Right kidney (tissue), 9 donors: ENCODE data around the gene GRB10.

Experiments used
- DNase-seq: peaks from one replicate; pipeline ENCODE4 v3.0.0-alpha.2; 2016
- long read RNA-seq, 8 donors: transcript quantifications; one replicate each; lab custom pipeline, GENCODE V29; 2026

The GRB10 gene
- long read RNA-seq, donor 1: 0 reads
- long read RNA-seq, donor 2, partial matches to known transcripts: 0 of 1 reads
- long read RNA-seq, donor 2, other reads (novel, unspliced or antisense): 0 of 1 reads
- long read RNA-seq, donor 3, partial matches to known transcripts: 0 of 1 reads
- long read RNA-seq, donor 3, other reads (novel, unspliced or antisense): 0 of 1 reads
- long read RNA-seq, donor 4, partial matches to known transcripts: 16 of 19 reads
- long read RNA-seq, donor 4, other reads (novel, unspliced or antisense): 0 of 19 reads
- long read RNA-seq, donor 5, full-length matches to known transcripts: 1 of 1 reads
- long read RNA-seq, donor 5, partial matches to known transcripts: 0 of 1 reads
- long read RNA-seq, donor 5, other reads (novel, unspliced or antisense): 0 of 1 reads
- long read RNA-seq, donor 6: 0 reads
- long read RNA-seq, donor 7, partial matches to known transcripts: 0 of 1 reads
- long read RNA-seq, donor 7, other reads (novel, unspliced or antisense): 0 of 1 reads
- long read RNA-seq, donor 8, full-length matches to known transcripts: 6 of 6 reads
- long read RNA-seq, donor 8, partial matches to known transcripts: 0 of 6 reads
- long read RNA-seq, donor 8, other reads (novel, unspliced or antisense): 0 of 6 reads

GRCh38 chr7:50782375-50783208 lies at the start of gene GRB10:
TSS of gene GRB10 (minus strand) at chr7:50782896. CDS start at chr7:50732322, 50,574 bp downstream.
- DNase-seq: peak; percentile 63

DNA sequence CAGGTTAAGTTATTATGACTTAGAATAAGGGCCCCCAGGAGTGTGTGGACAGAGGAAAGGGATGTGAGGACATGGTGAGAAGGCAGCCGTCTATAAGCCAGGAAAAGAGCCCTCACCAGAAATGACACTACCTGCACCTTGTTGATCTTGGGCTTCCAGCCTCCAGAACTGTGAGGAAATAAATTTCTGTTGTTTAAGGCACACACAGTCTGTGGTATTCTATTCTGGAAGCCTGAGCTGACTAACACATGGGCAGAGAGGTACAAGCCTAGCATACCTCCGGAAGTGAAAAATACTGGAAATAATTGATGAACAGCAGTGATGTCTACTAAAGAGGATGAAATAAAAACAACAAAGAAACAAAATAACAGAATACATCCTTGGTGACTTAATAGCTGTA lies 46.1 kb upstream of the GRB10 start:
- DNase-seq: no peak

DNA sequence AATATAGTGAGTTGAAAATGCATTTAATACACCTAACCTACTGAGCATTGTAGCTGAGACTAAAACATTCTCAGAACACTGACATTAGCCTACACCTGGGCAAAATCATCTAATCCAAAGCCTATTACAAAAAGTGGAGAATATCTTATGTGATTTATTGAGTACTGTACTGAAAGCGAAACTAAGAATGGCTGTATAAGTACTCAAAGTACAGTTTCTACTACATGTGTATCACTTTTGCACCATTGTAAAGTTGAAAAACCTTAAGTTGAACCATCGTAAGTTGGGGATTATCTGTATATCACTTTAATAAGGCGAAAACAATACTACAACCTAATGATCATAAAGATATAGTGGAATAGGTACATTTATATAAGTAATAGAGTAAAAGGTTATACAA lies 45.4 kb upstream of the GRB10 start:
- no peak for DNase-seq

- DNase-seq: no peak
Measured at GRCh38 chr7:50827281-50827680, 44.6 kb upstream of the GRB10 start.

DNA sequence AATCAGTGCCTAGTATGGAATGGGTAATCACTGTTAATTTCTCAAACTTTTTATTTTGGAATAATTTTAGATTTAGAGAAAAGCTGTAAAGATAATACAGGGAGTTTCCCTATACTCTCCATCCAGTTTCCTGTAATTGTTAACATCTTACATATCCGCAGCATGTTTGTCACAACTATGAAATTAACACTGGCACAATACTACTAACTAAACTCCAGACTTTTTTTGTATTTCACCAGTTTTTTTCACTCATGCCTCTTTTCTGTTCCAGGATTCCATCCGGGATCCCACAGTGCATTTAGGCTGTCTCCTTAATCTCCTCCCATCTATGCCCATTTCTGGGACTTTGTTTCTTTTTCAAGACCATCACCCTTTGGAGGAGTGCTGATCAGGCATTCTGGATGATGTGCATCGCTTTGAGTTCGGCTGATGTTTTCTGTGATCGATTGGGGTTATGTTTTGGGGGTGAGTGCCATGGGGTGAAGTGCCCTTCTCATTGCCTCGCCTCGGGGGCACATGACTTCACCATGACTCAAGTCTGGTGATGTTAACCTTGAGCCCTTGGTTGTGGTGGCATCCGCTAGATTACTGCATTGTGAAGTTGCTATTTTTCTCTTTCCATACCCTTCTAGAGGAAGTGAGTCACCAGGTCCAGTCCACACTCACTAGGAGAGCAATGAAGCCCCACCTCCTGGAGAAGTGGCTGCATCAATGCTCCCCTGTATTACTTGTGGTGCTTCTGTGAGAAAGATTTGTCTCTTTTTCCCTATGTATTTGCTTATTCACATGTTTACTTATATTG lies 43.9 kb upstream of the GRB10 start:
- DNase-seq: no peak

DNA sequence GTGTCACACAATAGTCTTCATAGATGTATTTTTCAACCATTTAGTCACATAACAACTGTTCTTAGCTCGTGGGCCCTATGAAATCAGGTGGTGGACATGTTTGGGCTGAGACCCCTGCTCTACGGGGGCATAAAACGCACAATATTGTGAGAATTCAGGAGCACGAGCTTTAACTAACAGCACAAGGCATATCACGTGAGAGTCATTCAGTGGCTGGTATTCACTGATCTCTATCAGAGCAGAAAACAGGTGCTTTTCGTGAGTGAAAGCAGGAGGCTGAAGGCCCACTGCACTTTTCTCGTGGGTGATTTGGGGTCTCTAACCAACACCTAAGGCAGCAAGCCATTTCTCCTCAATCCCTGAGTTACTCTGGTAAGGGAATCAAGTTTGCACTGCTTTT lies 42.8 kb upstream of the GRB10 start:
- no peak for DNase-seq

GRCh38 chr7:50824882-50825281 lies 42.2 kb upstream of the GRB10 start:
- no peak for DNase-seq

DNA sequence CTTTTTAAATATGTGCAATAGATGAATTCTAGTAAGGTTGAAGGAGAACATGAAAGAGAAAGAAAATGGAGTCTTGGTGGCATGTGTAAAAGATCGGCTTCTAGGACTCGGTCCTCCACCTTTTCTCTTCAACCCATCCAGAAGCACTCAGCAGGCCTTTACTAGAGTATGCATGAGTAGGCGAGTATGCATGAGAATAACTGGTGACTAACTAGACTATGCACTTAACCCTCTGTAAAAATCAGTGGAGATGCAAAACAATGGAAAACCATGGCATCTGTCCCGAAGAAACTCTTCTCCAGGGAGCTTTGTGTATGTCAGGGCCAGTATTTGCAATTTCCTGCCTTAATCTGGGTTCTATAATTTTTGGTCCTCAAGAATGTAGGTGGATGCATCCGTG lies 40.0 kb upstream of the GRB10 start:
- no peak for DNase-seq

DNA sequence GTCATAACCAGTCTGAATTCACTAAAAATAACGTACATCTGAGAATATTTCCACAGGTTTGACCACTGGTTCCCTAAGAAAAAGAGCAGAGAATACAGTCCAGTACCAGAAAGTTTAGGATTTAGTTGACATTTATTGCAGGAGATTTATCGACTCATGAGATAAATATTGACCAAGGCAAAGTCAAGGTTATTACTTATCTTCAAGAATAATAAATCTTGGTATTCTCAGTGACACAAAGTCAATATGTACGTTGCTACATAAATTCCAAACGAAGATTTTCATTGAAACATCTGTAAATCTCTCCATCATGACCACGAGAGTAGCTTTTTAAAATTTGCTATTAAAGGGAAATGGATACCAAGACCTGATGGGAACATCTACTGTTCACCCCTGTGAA lies 39.4 kb upstream of the GRB10 start:
- no peak for DNase-seq

GRCh38 chr7:50821457-50822008 lies 38.8 kb upstream of the GRB10 start:
- no peak for DNase-seq

DNA sequence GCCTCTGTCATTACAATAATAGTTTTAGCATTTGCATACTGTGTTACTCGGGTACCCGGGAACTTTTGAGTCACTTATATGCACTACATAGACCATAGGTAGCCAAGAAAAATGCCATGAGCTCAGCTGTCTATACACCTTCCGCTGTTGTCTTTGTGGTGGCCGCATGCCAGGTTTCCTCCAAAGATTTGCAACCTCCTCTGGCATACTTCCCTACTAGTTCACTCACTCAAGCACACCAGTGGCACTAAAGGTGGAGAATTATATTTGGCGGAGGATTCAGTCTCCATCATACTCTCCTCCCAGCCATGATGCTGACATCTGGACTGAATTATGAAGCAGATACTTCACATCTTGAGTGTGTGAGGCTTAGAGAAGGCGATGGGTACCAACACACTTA lies 35.6 kb upstream of the GRB10 start:
- DNase-seq: no peak

GRCh38 chr7:50817561-50817960 lies 34.9 kb upstream of the GRB10 start:
- no peak for DNase-seq

DNA sequence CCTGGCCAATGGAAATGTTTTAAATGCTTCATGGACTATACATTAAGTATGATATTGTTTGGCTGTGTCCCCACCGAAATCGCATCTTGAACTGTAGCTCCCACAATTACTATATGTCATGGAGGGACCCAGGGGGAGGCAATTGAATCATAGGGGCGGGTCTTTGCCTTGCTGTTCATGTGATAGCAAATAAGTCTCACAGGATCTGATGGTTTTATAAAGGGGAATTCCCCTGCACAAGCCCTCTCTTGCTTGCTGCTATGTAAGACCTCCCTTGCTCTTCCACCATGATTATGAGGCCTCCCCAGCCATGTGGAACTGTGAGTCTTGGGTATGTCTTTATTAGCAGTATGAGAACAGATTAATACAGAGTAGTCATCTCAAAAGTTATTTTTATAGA lies 32.4 kb upstream of the GRB10 start:
- DNase-seq: no peak

- DNase-seq: no peak
Measured at GRCh38 chr7:50814166-50814565, 31.5 kb upstream of the GRB10 start.

DNA sequence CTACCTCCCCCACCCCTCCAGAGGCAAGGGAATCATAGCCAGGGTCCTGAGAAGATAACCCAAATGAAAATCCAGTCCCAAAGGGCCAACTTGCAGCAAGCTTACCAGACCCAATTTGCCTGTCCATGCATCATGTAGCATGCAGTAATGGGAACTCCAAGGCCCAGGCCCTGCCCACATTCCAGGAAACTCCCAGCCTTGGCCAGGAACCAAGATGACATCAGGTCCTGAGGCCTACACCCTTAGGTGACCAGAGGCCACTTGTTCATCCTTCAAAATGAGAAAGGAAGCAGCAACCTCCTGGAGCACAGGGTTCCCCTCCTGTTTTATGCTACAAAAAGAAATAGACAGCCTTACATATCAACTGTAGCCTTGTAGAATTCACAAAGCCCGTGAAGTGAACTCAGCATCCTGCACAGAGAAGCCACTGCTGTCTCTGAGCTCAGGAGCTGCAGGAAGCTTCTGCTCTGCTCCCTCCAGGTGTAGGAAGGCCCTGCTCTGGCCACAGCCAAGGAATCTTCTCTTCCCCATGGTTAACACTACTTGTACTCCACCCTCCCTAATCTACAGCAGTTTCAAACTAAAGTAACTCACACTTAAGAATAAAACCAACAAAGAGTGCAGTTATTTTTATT lies 30.3 kb upstream of the GRB10 start:
- DNase-seq: peak; percentile 15

GRCh38 chr7:50812094-50812493 lies 29.4 kb upstream of the GRB10 start:
- DNase-seq: no peak

DNA sequence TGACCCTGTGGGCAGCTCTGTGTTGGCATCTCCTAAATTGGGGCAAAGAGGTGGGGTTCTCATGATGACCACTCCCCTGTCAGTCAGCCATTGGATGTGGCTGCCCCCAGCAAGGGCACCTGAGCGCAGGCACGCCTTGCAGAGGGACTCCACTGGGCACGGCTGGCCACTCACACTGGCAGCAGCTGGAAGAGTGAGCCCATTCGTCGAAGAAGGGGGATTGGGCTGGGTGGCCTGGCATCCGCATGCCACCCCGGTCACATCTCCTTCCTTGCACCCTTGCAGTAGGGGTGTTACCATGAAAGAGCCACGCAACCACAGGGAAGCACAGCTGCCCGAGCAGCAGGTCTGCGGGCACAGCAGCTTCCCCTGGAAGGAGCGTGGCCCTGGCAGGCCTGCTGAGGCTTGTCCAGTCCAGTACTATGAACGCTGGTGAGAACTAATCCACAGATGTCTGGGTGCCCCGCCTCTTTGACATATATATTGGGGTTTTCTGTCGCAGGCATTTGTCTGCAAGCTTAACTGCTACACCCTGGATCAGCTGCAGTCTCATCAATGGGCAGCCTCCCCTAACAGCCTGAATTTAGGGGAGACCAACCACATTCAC lies 25.7 kb upstream of the GRB10 start:
- no peak for DNase-seq

GRCh38 chr7:50807026-50807730 lies 24.5 kb upstream of the GRB10 start:
- DNase-seq: no peak

DNA sequence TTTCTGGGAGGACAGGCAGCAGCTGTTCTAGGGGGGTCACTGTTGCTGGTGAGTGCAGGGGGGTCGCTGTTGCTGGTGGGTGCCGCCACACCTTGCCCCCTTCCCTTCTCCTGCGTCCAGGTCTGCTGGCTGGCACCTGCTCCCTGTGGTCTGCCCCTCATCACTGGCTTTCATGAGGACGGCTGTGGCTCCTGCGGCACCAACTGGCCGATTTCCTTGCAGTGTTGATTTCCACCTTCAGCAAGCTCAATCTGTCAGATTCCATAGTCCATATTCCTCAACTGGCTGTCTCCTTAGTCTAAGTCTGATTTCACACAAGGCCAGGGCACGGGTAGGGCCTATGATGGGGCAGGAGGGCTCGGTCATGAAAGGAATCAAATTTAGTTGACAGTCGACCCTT lies 23.4 kb upstream of the GRB10 start:
- DNase-seq: no peak

GRCh38 chr7:50805447-50806125 lies 22.9 kb upstream of the GRB10 start:
- DNase-seq: no peak
